ENCODE results near the gene MYL11.

Gene MYL11

DNA sequence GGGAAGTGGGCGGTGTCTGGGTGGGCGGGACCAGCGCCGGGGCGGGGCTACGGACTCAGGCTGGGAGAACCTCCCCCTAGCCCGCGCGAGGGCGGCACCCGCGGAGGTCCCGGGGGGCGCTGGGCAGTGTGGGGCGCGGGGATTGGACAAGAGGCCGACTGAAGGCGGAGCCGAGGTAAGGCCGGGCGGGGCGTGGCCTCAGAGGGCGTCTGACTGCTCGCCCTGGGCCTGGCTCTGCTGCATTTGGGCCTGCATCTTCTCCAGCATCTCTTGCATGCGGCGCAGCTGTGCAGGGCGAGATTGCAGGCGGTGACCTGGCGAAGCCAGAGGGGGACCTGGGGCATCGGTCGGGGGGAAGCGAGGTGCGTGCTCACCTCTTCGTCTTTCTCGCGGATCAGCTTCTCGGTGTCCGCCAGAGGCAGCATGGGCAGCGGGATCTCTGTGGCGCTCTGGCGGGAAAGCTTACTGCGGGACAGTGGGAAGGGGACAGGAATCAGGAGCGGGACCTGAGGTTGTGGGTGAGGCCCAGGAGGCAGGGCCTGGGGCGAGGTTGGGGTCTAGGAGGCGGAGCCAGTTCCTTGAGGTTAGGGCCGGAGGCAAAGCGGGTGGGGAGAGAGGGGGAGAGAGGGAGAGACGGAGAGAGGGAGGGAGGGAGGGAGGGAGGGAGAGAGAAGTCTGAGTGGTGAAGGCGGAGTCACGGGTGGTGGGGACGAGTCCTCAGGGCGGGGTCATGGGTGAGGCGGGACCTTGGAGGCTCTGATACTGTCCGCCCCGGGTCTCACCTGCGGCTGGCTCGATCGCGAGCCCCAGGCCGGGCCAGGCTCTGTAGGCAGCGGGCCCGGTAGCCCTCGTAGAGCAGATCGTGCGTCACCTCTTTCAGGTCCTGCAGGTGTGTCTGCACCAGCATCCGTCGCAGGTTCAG, 3.9 kb downstream of the MYL11 start (continued):
- TF ChIP-seq, protein P1, sequence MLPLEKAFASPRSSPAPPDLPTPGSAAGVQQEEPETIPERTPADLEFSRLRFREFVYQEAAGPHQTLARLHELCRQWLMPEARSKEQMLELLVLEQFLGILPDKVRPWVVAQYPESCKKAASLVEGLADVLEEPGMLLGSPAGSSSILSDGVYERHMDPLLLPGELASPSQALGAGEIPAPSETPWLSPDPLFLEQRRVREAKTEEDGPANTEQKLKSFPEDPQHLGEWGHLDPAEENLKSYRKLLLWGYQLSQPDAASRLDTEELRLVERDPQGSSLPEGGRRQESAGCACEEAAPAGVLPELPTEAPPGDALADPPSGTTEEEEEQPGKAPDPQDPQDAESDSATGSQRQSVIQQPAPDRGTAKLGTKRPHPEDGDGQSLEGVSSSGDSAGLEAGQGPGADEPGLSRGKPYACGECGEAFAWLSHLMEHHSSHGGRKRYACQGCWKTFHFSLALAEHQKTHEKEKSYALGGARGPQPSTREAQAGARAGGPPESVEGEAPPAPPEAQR (tag by site-specific recombination; IDR thresholded peaks at IDR 0.05) = no peak
- TF ChIP-seq ZSCAN23 (tag by site-specific recombination; IDR thresholded peaks at IDR 0.05) (0 out of 2 replicates have a peak, but pooled peaks have one; percentile 82), KLF8 (tag by site-specific recombination; IDR thresholded peaks at IDR 0.05) (peak; percentile 93), SETDB1 (IDR thresholded peaks at IDR 0.05; ENCODE audit: insufficient read length, low read length) (no peak), ZNF707 (tag by site-specific recombination; IDR thresholded peaks at IDR 0.05) (no peak), ZNF138 (tag by site-specific recombination; IDR thresholded peaks at IDR 0.05; ENCODE audit: borderline replicate concordance) (no peak), ZNF350 (tag by site-specific recombination; IDR thresholded peaks at IDR 0.05) (no peak), SCRT1 (tag by site-specific recombination; IDR thresholded peaks at IDR 0.05; ENCODE audit: borderline replicate concordance) (no peak), ZNF596 (tag by site-specific recombination; IDR thresholded peaks at IDR 0.05) (no peak), ZNF184 (tag by site-specific recombination; IDR thresholded peaks at IDR 0.05) (no peak), ZNF521 (tag by site-specific recombination; IDR thresholded peaks at IDR 0.05) (no peak), ZNF133 (tag by site-specific recombination; IDR thresholded peaks at IDR 0.05) (no peak), ZNF121 (tag by site-specific recombination; IDR thresholded peaks at IDR 0.05) (peak; percentile 39; the same call in 1 of the 2 replicates), KLF10 (tag by site-specific recombination; IDR thresholded peaks at IDR 0.05) (peak; percentile 93), ZNF248 (tag by site-specific recombination; IDR thresholded peaks at IDR 0.05) (no peak), MYNN (tag by site-specific recombination; IDR thresholded peaks at IDR 0.05; ENCODE audit: borderline replicate concordance) (no peak), ZNF214 (tag by site-specific recombination; IDR thresholded peaks at IDR 0.05; ENCODE audit: borderline replicate concordance) (no peak), ZNF2 (tag by site-specific recombination; IDR thresholded peaks at IDR 0.05) (peak; percentile 96), ZNF391 (tag by site-specific recombination; IDR thresholded peaks at IDR 0.05; ENCODE audit: borderline replicate concordance, low read depth) (peak; percentile 89; the same call in 1 of the 2 replicates)
- TF ChIP-seq, protein P2, sequence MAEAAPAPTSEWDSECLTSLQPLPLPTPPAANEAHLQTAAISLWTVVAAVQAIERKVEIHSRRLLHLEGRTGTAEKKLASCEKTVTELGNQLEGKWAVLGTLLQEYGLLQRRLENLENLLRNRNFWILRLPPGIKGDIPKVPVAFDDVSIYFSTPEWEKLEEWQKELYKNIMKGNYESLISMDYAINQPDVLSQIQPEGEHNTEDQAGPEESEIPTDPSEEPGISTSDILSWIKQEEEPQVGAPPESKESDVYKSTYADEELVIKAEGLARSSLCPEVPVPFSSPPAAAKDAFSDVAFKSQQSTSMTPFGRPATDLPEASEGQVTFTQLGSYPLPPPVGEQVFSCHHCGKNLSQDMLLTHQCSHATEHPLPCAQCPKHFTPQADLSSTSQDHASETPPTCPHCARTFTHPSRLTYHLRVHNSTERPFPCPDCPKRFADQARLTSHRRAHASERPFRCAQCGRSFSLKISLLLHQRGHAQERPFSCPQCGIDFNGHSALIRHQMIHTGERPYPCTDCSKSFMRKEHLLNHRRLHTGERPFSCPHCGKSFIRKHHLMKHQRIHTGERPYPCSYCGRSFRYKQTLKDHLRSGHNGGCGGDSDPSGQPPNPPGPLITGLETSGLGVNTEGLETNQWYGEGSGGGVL (tag by site-specific recombination; IDR thresholded peaks at IDR 0.05) = peak; percentile 99
- TF ChIP-seq, protein P3, sequence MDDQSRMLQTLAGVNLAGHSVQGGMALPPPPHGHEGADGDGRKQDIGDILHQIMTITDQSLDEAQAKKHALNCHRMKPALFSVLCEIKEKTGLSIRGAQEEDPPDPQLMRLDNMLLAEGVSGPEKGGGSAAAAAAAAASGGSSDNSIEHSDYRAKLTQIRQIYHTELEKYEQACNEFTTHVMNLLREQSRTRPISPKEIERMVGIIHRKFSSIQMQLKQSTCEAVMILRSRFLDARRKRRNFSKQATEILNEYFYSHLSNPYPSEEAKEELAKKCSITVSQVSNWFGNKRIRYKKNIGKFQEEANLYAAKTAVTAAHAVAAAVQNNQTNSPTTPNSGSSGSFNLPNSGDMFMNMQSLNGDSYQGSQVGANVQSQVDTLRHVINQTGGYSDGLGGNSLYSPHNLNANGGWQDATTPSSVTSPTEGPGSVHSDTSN (CRISPR knock-in tag; IDR thresholded peaks at IDR 0.05) = no peak; the same call in none of the 2 replicates
- TF ChIP-seq, protein P4, sequence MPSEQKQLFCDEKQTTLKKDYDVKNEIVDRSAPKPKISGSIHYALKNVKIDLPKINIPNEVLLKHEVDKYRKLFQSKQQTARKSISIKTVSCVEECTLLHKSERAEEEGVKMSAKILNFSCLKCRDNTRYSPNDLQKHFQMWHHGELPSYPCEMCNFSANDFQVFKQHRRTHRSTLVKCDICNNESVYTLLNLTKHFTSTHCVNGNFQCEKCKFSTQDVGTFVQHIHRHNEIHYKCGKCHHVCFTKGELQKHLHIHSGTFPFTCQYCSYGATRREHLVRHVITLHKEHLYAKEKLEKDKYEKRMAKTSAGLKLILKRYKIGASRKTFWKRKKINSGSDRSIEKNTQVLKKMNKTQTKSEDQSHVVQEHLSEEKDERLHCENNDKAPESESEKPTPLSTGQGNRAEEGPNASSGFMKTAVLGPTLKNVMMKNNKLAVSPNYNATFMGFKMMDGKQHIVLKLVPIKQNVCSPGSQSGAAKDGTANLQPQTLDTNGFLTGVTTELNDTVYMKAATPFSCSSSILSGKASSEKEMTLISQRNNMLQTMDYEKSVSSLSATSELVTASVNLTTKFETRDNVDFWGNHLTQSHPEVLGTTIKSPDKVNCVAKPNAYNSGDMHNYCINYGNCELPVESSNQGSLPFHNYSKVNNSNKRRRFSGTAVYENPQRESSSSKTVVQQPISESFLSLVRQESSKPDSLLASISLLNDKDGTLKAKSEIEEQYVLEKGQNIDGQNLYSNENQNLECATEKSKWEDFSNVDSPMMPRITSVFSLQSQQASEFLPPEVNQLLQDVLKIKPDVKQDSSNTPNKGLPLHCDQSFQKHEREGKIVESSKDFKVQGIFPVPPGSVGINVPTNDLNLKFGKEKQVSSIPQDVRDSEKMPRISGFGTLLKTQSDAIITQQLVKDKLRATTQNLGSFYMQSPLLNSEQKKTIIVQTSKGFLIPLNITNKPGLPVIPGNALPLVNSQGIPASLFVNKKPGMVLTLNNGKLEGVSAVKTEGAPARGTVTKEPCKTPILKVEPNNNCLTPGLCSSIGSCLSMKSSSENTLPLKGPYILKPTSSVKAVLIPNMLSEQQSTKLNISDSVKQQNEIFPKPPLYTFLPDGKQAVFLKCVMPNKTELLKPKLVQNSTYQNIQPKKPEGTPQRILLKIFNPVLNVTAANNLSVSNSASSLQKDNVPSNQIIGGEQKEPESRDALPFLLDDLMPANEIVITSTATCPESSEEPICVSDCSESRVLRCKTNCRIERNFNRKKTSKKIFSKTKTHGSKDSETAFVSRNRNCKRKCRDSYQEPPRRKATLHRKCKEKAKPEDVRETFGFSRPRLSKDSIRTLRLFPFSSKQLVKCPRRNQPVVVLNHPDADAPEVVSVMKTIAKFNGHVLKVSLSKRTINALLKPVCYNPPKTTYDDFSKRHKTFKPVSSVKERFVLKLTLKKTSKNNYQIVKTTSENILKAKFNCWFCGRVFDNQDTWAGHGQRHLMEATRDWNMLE (tag by site-specific recombination; conservative IDR thresholded peaks at IDR 0.05; ENCODE audit: low read depth) = no peak
- TF ChIP-seq, protein P5, sequence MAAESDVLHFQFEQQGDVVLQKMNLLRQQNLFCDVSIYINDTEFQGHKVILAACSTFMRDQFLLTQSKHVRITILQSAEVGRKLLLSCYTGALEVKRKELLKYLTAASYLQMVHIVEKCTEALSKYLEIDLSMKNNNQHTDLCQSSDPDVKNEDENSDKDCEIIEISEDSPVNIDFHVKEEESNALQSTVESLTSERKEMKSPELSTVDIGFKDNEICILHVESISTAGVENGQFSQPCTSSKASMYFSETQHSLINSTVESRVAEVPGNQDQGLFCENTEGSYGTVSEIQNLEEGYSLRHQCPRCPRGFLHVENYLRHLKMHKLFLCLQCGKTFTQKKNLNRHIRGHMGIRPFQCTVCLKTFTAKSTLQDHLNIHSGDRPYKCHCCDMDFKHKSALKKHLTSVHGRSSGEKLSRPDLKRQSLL (tag by site-specific recombination; IDR thresholded peaks at IDR 0.05) = peak; percentile 89
- TF ChIP-seq, protein P6, sequence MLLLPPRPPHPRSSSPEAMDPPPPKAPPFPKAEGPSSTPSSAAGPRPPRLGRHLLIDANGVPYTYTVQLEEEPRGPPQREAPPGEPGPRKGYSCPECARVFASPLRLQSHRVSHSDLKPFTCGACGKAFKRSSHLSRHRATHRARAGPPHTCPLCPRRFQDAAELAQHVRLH (tag by site-specific recombination; IDR thresholded peaks at IDR 0.05) = peak; percentile 83
- TF ChIP-seq, protein P7, sequence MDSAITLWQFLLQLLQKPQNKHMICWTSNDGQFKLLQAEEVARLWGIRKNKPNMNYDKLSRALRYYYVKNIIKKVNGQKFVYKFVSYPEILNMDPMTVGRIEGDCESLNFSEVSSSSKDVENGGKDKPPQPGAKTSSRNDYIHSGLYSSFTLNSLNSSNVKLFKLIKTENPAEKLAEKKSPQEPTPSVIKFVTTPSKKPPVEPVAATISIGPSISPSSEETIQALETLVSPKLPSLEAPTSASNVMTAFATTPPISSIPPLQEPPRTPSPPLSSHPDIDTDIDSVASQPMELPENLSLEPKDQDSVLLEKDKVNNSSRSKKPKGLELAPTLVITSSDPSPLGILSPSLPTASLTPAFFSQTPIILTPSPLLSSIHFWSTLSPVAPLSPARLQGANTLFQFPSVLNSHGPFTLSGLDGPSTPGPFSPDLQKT (IDR thresholded peaks at IDR 0.05; ENCODE audit: borderline replicate concordance, low read depth, low read length) = no peak

Measured in HEK293 (cell line).